ENCODE data around the gene SLC6A8.
"Not testable (repeated sequence)": the region's sequence is repeated elsewhere in the genome, so short reads cannot be mapped to it uniquely, and the experiment has no call there.

Gene SLC6A8

GRCh38 chrX:153731845-153732215 is 44.1 kb downstream of the SLC6A8 start:
- DNase-seq (ENCODE audit: low spot score) = no peak

- no peak for DNase-seq (ENCODE audit: low spot score)
Measured at GRCh38 chrX:153732401-153732800, 44.7 kb downstream of the SLC6A8 start.

- no peak for DNase-seq (ENCODE audit: low spot score)
Measured at GRCh38 chrX:153733651-153734240, 46.0 kb downstream of the SLC6A8 start.

- no peak for DNase-seq (ENCODE audit: low spot score)
Measured at GRCh38 chrX:153734871-153735270, 47.1 kb downstream of the SLC6A8 start.

GRCh38 chrX:153735274-153735673 is 47.5 kb downstream of the SLC6A8 start:
- DNase-seq (ENCODE audit: low spot score) = no peak

GRCh38 chrX:153736071-153736820 is 48.5 kb downstream of the SLC6A8 start:
- no peak for DNase-seq (ENCODE audit: low spot score)

GRCh38 chrX:153736871-153737441 is 49.2 kb downstream of the SLC6A8 start:
- no peak for DNase-seq (ENCODE audit: low spot score)

GRCh38 chrX:153738056-153738605 is 50.4 kb downstream of the SLC6A8 start:
- no peak for DNase-seq (ENCODE audit: low spot score)

GRCh38 chrX:153739754-153740486 is 52.2 kb downstream of the SLC6A8 start:
- no peak for DNase-seq (ENCODE audit: low spot score)

GRCh38 chrX:153740631-153741222 is 53.0 kb downstream of the SLC6A8 start:
- no peak for DNase-seq (ENCODE audit: low spot score)

- DNase-seq (ENCODE audit: low spot score) = no peak
Measured at GRCh38 chrX:153741446-153741845, 53.7 kb downstream of the SLC6A8 start.

- DNase-seq (ENCODE audit: low spot score) = not testable (repeated sequence)
Measured at GRCh38 chrX:153742111-153742510, 54.4 kb downstream of the SLC6A8 start.

GRCh38 chrX:153742796-153743467 is 55.2 kb downstream of the SLC6A8 start:
- DNase-seq (ENCODE audit: low spot score) = not testable (repeated sequence)

- DNase-seq (ENCODE audit: low spot score) = not testable (repeated sequence)
Measured at GRCh38 chrX:153743468-153744209, 55.9 kb downstream of the SLC6A8 start.

- DNase-seq (ENCODE audit: low spot score) = no peak
Measured at GRCh38 chrX:153744210-153745066, 56.7 kb downstream of the SLC6A8 start.

- DNase-seq (ENCODE audit: low spot score) = not testable (repeated sequence)
Measured at GRCh38 chrX:153745067-153745433, 57.3 kb downstream of the SLC6A8 start.

Measured in HuH-7 (cell line).